H1 (cell line): ENCODE results near the gene IL2RA. TPM values are rescaled to one million over a fixed set of nuclear protein-coding genes. Genes with fewer than 3 reads are reported as not detected.
"Not testable (repeated sequence)": the region's sequence is repeated elsewhere in the genome, so short reads cannot be mapped to it uniquely, and the experiment has no call there.

Experiments used
- CTCF ChIA-PET: fragments of 300-600 bp; sonication (Branson Sonifier 250); formaldehyde crosslinking; loops from one replicate; lab custom pipeline; 2021; ENCODE audit not compliant: partially characterized antibody; lab: Charles Lee
- POLR2A ChIA-PET: fragments of 300-600 bp; sonication (Branson Sonifier 250); formaldehyde crosslinking; loops from one replicate; lab custom pipeline; 2021; ENCODE audit warnings: inconsistent platforms; ENCODE audit not compliant: partially characterized antibody; lab: Charles Lee
- DNase-seq, 2 experiments: peaks; one replicate each; pipeline versions ENCODE4 v3.0.0 to v3.0.0-alpha.2; 2010 to 2022; ENCODE audit warnings: low spot score in 2 of 2, low read depth in 1 of 2, mixed read lengths in 1 of 2
- FAIRE-seq: peaks from 2 replicates; lab custom pipeline; 2011; peaks lifted over from hg19 to GRCh38; lab: Jason Lieb, UNC
- H2AFZ ChIP-seq: 2 replicates; pipeline ENCODE4 v1.8.1; 2012; ENCODE audit warnings: low read length, inconsistent platforms
- H2AK5ac ChIP-seq: 2 replicates; pipeline ENCODE4 v1.6.1; 2013; ENCODE audit warnings: low read depth, low read length
- H2BK120ac ChIP-seq: replicated peaks from 2 replicates; pipeline ENCODE3; 2013; ENCODE audit warnings: low read depth, low read length, inconsistent platforms
- H2BK12ac ChIP-seq: 2 replicates; pipeline ENCODE4 v1.6.1; 2013; ENCODE audit warnings: low read depth, low read length
- H2BK15ac ChIP-seq: 2 replicates; pipeline ENCODE4 v1.6.1; 2013; ENCODE audit warnings: low read length
- H2BK20ac ChIP-seq: 2 replicates; pipeline ENCODE4 v1.6.1; 2013; ENCODE audit warnings: low read length
- H2BK5ac ChIP-seq: 2 replicates; pipeline ENCODE4 v1.6.1; 2013; ENCODE audit warnings: low read depth, low read length
- H3K14ac ChIP-seq: 2 replicates; pipeline ENCODE4 v1.6.1; 2013; ENCODE audit warnings: inconsistent platforms; ENCODE audit not compliant: insufficient read length
- H3K18ac ChIP-seq: 2 replicates; pipeline ENCODE4 v1.6.1; 2013; ENCODE audit warnings: low read length; ENCODE audit errors: extremely low read depth
- H3K23ac ChIP-seq: 2 replicates; pipeline ENCODE4 v1.6.1; 2013; ENCODE audit warnings: inconsistent platforms; ENCODE audit not compliant: insufficient read length
- H3K23me2 ChIP-seq: 2 replicates; pipeline ENCODE4 v1.6.1; 2013; ENCODE audit warnings: low read depth, low read length
- H3K27ac ChIP-seq: 2 replicates; pipeline ENCODE4 v1.6.1; 2011; ENCODE audit warnings: low read depth, low read length, inconsistent platforms
- H3K27me3 ChIP-seq, 4 experiments: replicated peaks in 1 of 4; 1 replicate in 1 of 4; 2 replicates in 3 of 4; pipeline versions ENCODE4 v1.6.1 to v1.8.1; 2011 to 2013; ENCODE audit warnings: low read length in 3 of 4, mild to moderate bottlenecking in 3 of 4, inconsistent platforms in 2 of 4, mixed read lengths in 2 of 4, moderate library complexity in 1 of 4; ENCODE audit not compliant: control insufficient read depth in 3 of 4, insufficient read depth in 3 of 4; ENCODE audit errors: extremely low read depth in 1 of 4
- H3K36me3 ChIP-seq, 4 experiments: 2 replicates each; pipeline versions ENCODE4 v1.6.1 to v1.8.1; 2011 to 2013; ENCODE audit warnings: mild to moderate bottlenecking in 4 of 4, low read length in 3 of 4, moderate library complexity in 2 of 4, control low read depth in 1 of 4, inconsistent platforms in 1 of 4; ENCODE audit not compliant: insufficient read depth in 4 of 4, control insufficient read depth in 2 of 4
- H3K4ac ChIP-seq: replicated peaks from 2 replicates; pipeline ENCODE3; 2013; ENCODE audit warnings: low read length, low read depth, mixed read lengths, inconsistent platforms; ENCODE audit not compliant: insufficient read length
- H3K4me1 ChIP-seq, 4 experiments: replicated peaks in 1 of 4; 1 replicate in 1 of 4; 2 replicates in 3 of 4; pipeline versions ENCODE4 v1.6.1 to v1.8.1; 2011 to 2013; ENCODE audit warnings: low read length in 3 of 4, inconsistent platforms in 2 of 4, mixed read lengths in 1 of 4; ENCODE audit not compliant: insufficient read depth in 4 of 4, control insufficient read depth in 3 of 4
- H3K4me2 ChIP-seq, 2 experiments: 2 replicates each; pipeline versions ENCODE4 v1.6.1 to v1.8.1; 2011 to 2013; ENCODE audit warnings: low read depth in 2 of 2, low read length in 2 of 2, control low read depth in 1 of 2, inconsistent platforms in 1 of 2, mild to moderate bottlenecking in 1 of 2; ENCODE audit not compliant: insufficient read depth in 1 of 2
- H3K4me3 ChIP-seq, 4 experiments: fragments of 200-600, 300-600 bp in 1 of 4; sonication (generic), shearing (Covaris generic), sonication (Bioruptor Twin) in 1 of 4; 2 replicates each; pipeline versions ENCODE4 v1.5.1 to v1.8.1; 2011 to 2016; ENCODE audit warnings: low read length in 4 of 4, low read depth in 3 of 4, control low read depth in 2 of 4, inconsistent platforms in 2 of 4, mild to moderate bottlenecking in 2 of 4, mixed read lengths in 1 of 4, moderate library complexity in 1 of 4; ENCODE audit not compliant: insufficient read depth in 2 of 4; ENCODE audit errors: extremely low read depth in 1 of 4
- H3K56ac ChIP-seq: replicated peaks from 2 replicates; pipeline ENCODE3; 2013; ENCODE audit warnings: low read depth, mild to moderate bottlenecking, mixed read lengths, low read length, inconsistent platforms; ENCODE audit not compliant: insufficient read length
- H3K79me1 ChIP-seq: 2 replicates; pipeline ENCODE4 v1.6.1; 2013; ENCODE audit warnings: low read depth, low read length, control low read depth
- H3K79me2 ChIP-seq, 2 experiments: 2 replicates each; pipeline versions ENCODE4 v1.6.1 to v1.8.1; 2012 to 2013; ENCODE audit warnings: low read length in 2 of 2, mild to moderate bottlenecking in 2 of 2, inconsistent platforms in 1 of 2; ENCODE audit not compliant: insufficient read depth in 2 of 2, control insufficient read depth in 1 of 2
- H3K9ac ChIP-seq, 4 experiments: replicated peaks in 1 of 4; 1 replicate in 1 of 4; 2 replicates in 3 of 4; pipeline versions ENCODE4 v1.6.1 to v1.8.1; 2011 to 2013; ENCODE audit warnings: low read depth in 3 of 4, low read length in 3 of 4, control low read depth in 2 of 4, mild to moderate bottlenecking in 2 of 4, moderate library complexity in 2 of 4, inconsistent platforms in 1 of 4; ENCODE audit errors: extremely low read depth in 1 of 4
- H3K9me3 ChIP-seq, 2 experiments: 2 replicates each; pipeline versions ENCODE4 v1.6.1 to v1.8.1; 2012 to 2013; ENCODE audit warnings: mild to moderate bottlenecking in 2 of 2, moderate library complexity in 2 of 2, control low read depth in 1 of 2, inconsistent platforms in 1 of 2, low read depth in 1 of 2, low read length in 1 of 2, mixed read lengths in 1 of 2; ENCODE audit not compliant: insufficient read depth in 2 of 2
- H4K20me1 ChIP-seq, 2 experiments: replicated peaks in 1 of 2; 2 replicates each; pipeline versions ENCODE3 to v1.8.1; 2011 to 2013; ENCODE audit warnings: inconsistent platforms in 2 of 2, low read length in 2 of 2, mild to moderate bottlenecking in 1 of 2; ENCODE audit not compliant: insufficient read depth in 2 of 2, control insufficient read depth in 1 of 2
- H4K5ac ChIP-seq: 2 replicates; pipeline ENCODE4 v1.6.1; 2013; ENCODE audit warnings: low read length, low read depth, mixed read lengths, inconsistent platforms; ENCODE audit not compliant: insufficient read length
- H4K8ac ChIP-seq: 2 replicates; pipeline ENCODE4 v1.8.0; 2013; ENCODE audit warnings: mild to moderate bottlenecking, moderate library complexity, low read length, inconsistent platforms; ENCODE audit not compliant: insufficient read depth; ENCODE audit errors: extremely low read depth
- H4K91ac ChIP-seq: replicated peaks from 2 replicates; pipeline ENCODE3; 2013; ENCODE audit warnings: low read length, mixed read lengths, inconsistent platforms; ENCODE audit not compliant: insufficient read length
- WGBS, 2 experiments: shearing (Covaris generic) in 1 of 2; methylation state at CpG; one replicate each; pipeline versions ENCODE4 v1.1.6 to v1.1.7; 2013 to 2015; ENCODE audit warnings: low lambda C conversion rate in 2 of 2, mixed read lengths in 2 of 2, inconsistent platforms in 1 of 2, low coverage in 1 of 2, missing lambda C conversion rate in 1 of 2; ENCODE audit not compliant: insufficient replicate concordance in 2 of 2, insufficient coverage in 1 of 2, insufficient read length in 1 of 2; ENCODE audit errors: extremely low coverage in 1 of 2, missing lambda C conversion rate in 1 of 2; 5-methylcytosine and 5-hydroxymethylcytosine counted together
- polyA plus RNA-seq, 7 experiments: library from polyadenylated mRNA; depleted of rRNA in 3 of 7; stranded (reverse) in 5 of 7; unstranded in 2 of 7; fragments of >200 nt in 5 of 7; fragments of 200-250 nt in 2 of 7; gene quantifications; 1 replicate in 5 of 7; 2 replicates in 1 of 7; 4 replicates in 1 of 7; pipeline versions ENCODE4 v1.2.1 to v1.2.3, GENCODE V29; 2011 to 2013; ENCODE audit warnings: missing spikeins in 2 of 7, mixed read lengths in 2 of 7
- total RNA-seq: library from RNA; stranded (reverse); fragmentation: NEBNext Ultra II Directional; extraction: Animal tissue kit (Norgen Biotek cat#: 25700); gene quantifications from 2 replicates; pipeline ENCODE4 v1.2.1, GENCODE V29; 2021

The IL2RA gene
- total and polyA plus RNA-seq, 2 of the 8 experiments (the other 6 are each of a cell fraction or from before 2014, with no cell fraction given): not detected

DNA sequence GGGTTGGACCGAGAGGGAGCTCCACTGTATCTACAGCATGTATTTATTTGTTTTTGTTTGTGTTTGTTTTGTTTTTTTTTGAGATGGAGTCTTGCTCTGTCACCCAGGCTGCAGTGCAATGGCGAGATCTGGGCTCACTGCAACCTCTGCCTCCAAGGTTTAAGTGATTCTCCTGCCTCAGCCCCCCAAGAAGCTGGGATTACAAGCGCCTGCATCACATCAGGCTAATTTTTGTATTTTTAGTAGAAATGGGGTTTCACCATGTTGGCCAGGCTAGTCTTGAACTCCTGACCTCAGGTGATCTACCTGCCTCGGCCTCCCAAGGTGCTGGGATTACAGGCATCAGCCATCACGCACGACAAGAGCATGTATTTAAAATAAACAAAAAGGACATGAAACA is 18.8 kb downstream of the IL2RA start:
- H3K23me2 ChIP-seq, H3K4me3 ChIP-seq, H3K79me1 ChIP-seq, H4K8ac ChIP-seq, H3K14ac ChIP-seq, DNase-seq, H3K36me3 ChIP-seq, H3K27me3 ChIP-seq, H2BK15ac ChIP-seq, H3K9ac ChIP-seq, H3K79me2 ChIP-seq, H3K9me3 ChIP-seq, H3K4me2 ChIP-seq, POLR2A ChIA-PET, H3K56ac ChIP-seq, H4K20me1 ChIP-seq, H2BK5ac ChIP-seq, H3K23ac ChIP-seq, H3K4ac ChIP-seq, H2AK5ac ChIP-seq, H3K27ac ChIP-seq, H4K5ac ChIP-seq, H2BK20ac ChIP-seq, H3K18ac ChIP-seq, H2BK12ac ChIP-seq, FAIRE-seq, H4K91ac ChIP-seq, H3K4me1 ChIP-seq, H2AFZ ChIP-seq, H2BK120ac ChIP-seq: not testable (repeated sequence)
- WGBS, 2 experiments: 89% methylated on average over 6 of the region's 6 CpGs; no CpG with 5 or more reads in 1 of the 2 experiments
- CTCF ChIA-PET: interaction anchor here (1.6 kb wide), 1 partner anchor 10 kb away, joined by 3 read pairs; no protein-coding TSS in a partner anchor
